ENCODE results near the gene NISCH. TPM values are rescaled to one million over a fixed set of nuclear protein-coding genes. Genes with fewer than 3 reads are reported as not detected.

The NISCH gene
- total RNA-seq (2014; rRNA removed; shearing (Covaris generic)), result 8.9 and 15.8 TPM in 2 replicates

DNA sequence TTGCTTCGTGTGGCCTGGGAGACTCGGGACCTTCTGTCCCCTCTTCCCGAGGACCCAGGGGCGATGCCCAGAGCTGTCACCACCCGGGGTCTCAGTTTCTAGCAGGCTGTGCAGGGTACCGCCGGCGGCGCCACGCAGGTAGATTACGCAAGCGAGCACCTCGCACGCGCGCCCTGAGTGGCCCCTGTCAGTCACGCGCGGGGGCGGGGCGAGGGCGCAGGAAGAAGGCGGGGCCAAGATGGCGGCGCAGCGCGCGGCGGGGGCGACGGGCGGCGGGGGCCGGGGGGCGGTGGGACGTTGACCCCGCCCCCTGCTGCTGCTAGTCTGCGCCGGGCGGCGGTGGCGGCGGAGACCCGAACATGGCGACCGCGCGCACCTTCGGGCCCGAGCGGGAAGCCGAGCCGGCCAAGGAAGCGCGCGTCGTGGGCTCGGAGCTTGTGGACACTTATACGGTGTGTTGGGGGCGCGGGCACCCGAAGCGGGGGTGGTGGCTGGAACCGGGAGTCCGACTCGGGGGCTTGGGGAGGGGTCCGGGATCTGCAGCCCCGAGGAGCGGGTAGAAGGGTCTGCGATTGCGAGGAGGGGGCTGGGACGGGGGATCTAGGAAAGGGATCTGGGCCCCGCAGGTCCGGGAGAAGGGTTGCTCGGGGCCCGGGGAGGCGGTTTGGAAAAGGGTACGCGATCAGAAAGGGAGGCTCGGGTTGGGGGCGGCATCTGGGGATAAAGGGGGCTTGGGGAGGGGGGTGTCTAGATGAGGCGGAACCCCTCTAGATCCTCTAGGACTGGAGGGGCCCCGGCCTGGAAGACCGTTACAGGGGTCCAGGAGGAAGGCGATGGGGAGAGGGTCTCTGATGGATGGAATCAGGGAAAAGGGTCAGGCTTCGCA, at the start of gene NISCH:
Gene NISCH (plus strand): TSS at position 322 of the 886 bp plus-strand sequence. CDS start 38 bp downstream, at position 360.
- peak; percentile 61 for DNase-seq (ENCODE audit: low read depth)

- no peak for DNase-seq (ENCODE audit: low read depth)
Observed at GRCh38 chr3:52406231-52406661, 49.2 kb upstream of the NISCH start.

GRCh38 chr3:52406791-52407510, 48.5 kb upstream of the NISCH start:
- DNase-seq (ENCODE audit: low read depth), result no peak

GRCh38 chr3:52407779-52408178, 47.6 kb upstream of the NISCH start:
- no peak for DNase-seq (ENCODE audit: low read depth)

DNA sequence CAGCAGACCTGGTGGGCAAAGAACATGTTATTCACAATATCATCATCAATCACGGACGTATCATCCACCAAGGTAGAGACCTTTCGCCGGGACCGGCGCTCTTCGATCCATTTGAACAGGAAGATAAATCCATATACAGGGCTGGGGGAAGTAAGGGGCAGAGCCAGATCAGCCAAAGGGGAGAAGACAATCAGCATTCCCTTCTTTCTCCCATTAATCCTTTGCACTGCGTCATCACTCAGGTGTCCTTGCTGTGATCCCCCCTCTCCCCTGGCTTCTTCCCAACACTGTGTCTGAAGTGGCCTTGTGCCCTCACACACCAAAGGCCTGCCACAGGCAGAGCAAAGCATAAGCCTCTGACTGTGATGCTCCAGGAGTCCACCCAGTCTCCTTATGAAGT, 46.9 kb upstream of the NISCH start:
- DNase-seq (ENCODE audit: low read depth), result no peak

DNA sequence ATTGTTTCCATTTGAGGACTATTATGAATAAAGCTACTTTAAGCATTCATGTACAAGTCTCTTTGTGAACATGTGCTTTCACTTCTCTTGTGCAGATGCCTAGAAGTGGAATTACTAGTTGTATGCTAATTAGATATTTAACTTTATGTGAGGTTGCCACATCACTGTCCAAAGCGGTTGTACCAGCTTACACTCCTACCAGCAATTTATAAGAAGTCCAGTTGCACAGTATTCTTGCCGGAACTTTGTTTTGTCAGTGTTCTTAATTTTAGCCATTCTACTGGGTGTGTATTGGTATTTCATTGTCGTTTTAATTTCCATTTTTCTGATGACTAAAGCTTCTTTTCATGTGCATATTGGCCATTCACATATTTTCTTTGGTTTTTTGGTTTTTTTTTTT, 39.6 kb upstream of the NISCH start:
- DNase-seq (ENCODE audit: low read depth), result no peak

DNA sequence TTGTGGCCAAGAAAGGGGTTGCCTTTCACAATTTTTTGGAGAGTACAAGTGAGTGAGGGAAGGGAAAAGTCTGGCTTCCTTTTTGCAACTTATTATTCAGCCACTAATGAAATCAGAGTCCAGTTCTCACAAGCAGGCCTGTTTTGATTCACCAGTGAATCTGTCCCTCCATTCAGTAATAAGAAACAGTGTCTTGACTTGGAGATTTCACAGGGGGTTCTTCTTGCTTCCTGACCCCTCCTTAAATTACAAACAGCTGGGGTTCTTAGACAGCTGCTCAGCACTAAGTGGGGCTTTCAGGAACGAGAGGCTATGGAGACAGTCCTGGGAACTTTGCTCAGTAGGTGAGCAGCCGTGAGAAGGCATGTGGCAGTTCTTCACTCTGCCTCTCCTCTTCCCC, 35.0 kb upstream of the NISCH start:
- DNase-seq (ENCODE audit: low read depth), result no peak

DNA sequence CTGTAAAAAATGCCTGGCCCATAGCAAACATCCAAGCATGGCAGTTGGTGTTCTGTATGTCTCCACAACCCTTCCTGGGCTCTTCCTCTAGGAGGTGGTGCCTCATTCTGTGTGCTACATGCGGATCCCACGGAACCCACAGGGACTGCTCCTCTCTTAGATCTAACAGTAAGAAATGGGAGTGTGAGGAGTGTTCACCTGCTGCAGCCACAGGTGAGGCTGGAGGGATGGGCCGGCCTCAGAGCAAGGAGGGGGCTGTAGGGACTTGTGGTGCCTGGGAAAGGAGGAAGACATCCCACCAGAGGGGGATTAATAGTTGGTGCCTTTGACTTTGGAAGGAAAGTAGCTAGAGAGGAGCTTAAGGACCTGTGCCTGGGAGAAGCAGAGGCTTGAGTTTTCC, 32.7 kb upstream of the NISCH start:
- DNase-seq (ENCODE audit: low read depth), result no peak

DNA sequence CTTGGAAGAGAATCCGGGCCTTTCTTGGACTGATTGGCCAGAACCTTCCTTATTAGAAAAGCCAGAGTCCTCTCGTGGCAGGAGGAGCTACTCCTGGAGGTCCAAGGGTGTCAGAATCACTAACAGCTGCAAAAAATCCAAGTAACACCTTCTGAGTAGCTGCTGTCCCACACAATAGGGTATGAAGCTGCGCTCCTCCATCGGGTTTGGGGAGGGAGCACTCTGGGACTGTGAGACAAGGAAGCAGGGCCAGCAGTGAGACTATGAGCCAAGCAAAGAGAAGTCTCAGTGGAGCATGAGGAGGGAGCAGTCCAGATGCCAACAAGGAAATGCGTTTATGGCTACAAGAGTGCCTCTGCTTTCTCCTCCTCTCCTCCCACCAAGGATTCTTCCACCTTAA, 32.2 kb upstream of the NISCH start:
- no peak for DNase-seq (ENCODE audit: low read depth)

DNA sequence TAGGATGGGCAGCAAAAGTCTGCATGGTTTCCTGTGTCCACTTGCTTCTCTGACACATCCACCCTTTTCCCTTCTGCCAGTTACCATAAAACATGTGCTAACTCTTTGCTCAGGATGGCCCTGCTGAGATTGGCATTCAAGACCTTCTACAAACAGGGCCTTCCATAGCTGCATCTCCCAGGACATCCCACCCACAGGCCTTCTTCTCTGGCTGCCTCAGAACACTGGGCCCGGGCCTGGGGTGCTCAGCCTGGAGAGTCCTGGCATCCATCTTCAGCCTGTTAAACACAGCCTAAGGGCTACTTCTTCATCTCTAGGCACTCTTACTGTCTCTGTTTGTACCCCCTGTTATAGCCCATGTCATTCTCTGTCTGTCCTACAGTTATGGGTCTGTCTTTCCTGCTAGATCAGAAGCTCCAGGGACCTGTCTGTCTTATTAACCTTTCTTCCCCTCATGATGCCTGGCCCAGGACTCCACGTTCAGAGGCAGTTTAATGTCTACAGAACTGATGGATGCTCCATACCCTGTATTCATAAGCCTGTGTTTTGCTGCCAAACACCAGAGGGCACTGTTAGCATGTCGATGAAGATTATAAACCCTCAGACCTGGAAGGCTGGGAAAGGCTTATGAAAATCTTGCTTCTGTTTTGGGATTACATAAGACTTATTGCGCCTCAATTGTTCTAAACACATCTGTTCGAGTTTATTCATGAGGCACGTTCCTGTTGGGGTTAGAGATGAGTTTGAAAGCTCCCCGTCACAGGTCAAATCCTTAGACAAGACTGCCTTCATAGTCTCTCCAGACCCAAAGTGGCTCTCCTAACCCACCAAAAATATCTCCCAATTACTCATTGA, 27.0 kb upstream of the NISCH start:
- DNase-seq (ENCODE audit: low read depth), result peak; percentile 63

- DNase-seq (ENCODE audit: low read depth), result no peak
Observed at GRCh38 chr3:52429031-52429430, 26.4 kb upstream of the NISCH start.

- DNase-seq (ENCODE audit: low read depth), result no peak
Observed at GRCh38 chr3:52429779-52430415, 25.5 kb upstream of the NISCH start.

- DNase-seq (ENCODE audit: low read depth), result no peak
Observed at GRCh38 chr3:52430416-52430810, 25.0 kb upstream of the NISCH start.

- no peak for DNase-seq (ENCODE audit: low read depth)
Observed at GRCh38 chr3:52431459-52432223, 23.8 kb upstream of the NISCH start.

- DNase-seq (ENCODE audit: low read depth), result no peak
Observed at GRCh38 chr3:52432225-52432624, 23.2 kb upstream of the NISCH start.

GRCh38 chr3:52432691-52433141, 22.7 kb upstream of the NISCH start:
- DNase-seq (ENCODE audit: low read depth), result no peak

GRCh38 chr3:52433328-52433995, 21.9 kb upstream of the NISCH start:
- no peak for DNase-seq (ENCODE audit: low read depth)

GRCh38 chr3:52433996-52434479, 21.4 kb upstream of the NISCH start:
- no peak for DNase-seq (ENCODE audit: low read depth)

- no peak for DNase-seq (ENCODE audit: low read depth)
Observed at GRCh38 chr3:52434491-52435115, 20.8 kb upstream of the NISCH start.

Data from M059J (cell line).